CD4-positive, alpha-beta T cell treated with Interleukin-12 subunit alpha and Interleukin-12 subunit beta, for 1 hour (primary cell): Measurements from ENCODE around the gene FCHO1.

Experiments used
- DNase-seq: peaks from one replicate; pipeline ENCODE4 v3.0.0-alpha.2; 2020

The FCHO1 gene

DNA sequence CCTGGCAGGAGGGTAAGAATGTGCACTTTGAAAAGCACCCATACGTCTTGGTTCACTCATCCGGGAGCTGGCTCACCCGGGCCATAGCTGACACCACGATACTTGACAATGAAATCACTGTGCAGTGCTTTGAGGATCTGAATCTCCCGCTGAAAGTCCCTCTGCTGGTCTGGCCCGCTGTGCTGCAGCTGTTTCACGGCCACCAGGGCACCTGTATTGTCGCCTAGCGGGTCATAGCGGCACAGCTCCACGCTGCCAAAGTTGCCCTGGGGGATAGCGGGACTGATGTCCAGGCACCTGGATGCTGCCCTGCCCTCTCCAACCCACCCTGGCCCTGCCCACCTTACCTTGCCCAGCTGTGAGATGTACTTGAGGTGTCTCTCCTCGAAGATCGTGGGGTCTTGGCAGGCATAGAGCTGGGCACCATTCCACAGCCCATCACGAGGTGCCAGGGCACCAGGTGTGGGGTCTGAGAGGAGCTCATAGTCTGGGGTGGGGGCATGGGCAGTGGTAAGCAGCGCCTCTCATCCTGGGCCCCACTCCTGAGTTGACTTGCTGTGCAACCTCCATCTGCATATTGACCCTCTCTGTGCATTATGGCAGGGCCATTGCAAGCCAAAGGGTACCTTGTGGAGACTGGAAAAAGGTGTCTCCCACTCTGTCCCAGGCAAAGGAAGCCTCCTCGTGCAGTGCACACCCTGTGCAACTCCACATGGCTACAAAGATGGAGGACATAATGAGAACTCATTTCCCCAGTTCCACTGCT lies 81.3 kb downstream of the FCHO1 start:
- DNase-seq = no peak

DNA sequence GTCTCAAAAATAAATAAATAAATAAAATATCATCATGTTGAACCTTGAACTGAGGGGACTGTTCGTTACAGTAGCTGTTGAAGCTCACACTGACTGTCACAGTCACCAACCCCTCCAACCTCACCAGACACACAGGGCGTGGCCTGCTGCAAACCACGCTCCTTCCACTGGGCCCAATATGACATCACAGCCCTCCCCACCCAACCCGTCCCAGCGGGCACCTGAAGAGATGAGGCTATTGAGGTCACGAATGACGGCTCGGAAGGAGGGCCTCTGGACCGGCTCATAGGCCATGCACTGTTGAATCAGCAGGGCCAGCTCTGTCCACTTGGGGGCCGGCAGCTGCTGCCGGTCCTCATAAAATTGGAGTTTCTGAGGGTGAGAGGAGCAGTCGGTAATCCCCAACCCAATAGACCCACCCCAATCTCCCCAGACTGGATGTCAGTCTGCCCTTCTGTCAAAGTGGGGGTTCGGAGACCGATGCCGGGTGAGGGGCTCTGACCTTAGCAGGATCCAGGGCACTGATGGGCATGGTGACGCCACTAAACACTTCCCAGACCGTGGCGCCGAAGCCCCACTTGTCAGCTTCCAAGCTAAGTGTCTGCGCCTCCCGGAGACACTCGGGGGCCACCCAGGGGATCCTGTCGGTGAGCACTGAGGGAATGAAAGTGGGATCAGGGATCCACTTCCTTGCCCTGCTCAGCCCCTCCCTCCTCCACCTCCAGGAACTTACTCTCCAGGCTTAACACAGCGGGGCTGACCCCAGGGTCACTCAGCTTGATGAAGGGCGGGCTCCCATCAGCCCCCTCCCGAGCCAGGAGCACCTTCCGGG lies 83.3 kb downstream of the FCHO1 start:
- no peak for DNase-seq

DNA sequence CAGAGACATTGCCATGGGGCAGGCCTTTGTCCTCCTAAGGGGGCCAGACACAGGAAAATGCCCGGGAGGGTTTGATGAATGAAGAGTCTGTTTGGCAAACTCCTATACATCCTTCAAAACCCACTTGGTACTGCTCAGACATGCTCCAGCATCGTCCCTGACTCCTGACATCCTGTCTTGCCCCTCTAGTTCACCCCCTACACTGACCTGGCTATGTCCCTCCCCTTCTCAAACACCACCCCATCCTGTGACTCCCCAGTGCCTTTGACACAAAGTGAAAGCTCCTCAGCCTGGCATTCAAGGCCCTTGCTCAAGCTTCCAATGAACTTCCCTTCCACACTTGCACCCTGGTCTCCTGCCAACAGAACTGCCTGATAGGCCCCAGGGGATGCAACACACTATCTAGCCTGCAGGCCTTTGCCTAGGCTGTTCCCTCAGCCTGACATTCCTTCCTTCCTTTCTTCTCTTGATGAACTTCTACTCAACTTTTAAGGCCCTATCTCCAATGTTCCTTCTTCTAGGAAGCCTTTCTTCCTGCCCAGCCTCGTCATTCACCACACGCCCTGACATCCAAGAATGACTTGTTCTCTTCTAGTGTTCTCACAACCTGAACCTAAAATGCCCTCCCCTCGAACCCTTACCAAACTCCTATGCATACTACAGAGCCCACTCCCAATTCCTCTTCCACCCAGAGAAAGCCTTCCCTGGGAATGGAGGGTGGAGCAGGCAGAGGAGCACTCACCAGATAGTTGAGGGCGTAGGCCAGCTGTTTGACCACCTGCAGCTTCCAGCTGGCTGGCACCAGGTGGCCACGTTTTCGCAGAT lies 84.1 kb downstream of the FCHO1 start:
- no peak for DNase-seq

DNA sequence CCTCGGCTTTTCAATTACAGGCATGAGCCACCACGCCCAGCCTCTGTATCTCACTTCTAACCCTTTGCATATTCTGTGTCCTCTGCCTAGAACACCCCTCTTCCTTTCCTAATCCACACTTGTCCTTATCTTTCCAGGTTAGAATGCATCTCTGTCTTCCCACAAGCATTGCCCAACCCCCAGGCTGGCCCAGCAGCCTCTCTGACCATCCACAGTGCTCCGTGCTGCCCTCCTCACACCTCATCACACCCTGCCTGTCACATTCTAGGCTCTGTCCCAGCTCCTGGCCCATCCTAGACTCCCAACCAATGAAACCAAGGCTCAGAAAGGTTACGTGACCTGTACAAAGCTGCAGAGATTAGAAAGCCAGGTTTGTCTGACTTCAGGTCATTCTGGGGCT lies 85.3 kb downstream of the FCHO1 start:
- DNase-seq = no peak

DNA sequence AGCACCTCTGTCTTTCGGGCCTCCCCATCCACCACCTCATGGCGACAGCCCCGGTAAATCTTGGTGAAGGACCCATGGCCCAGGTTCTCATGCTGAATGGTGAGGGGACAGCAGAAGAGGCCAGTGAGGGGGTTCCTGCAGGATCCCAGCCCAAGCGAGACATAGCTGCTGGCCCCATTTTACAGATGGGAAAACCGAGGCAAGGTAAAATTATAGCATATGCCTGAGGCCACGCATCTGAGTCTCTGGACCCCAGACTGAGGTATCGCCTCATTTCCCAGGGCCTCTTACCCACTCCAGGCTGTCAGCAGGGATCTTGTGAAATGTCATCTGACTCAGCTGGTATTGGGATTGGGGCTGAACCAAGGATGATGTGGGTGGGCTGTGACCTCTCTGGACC lies 86.7 kb downstream of the FCHO1 start:
- no peak for DNase-seq
